SK-N-SH (cell line): Measurements from ENCODE around the gene PTPRJ. TPM values are rescaled to one million over a fixed set of nuclear protein-coding genes. Genes with fewer than 3 reads are reported as not detected.

Experiments used
- CTCF ChIA-PET: fragments of 300-600, 350-600 bp; formaldehyde crosslinking; extraction: SDS; loops from one replicate; lab custom pipeline; 2021; lab: Yijun Ruan, JAX
- POLR2A ChIA-PET: fragments of 350-600 bp; sonication (Branson Sonifier 250); formaldehyde crosslinking; extraction: SDS; loops from one replicate; lab custom pipeline; 2020; ENCODE audit warnings: antibody characterized with exemption, inconsistent platforms; lab: Yijun Ruan, JAX
- DNase-seq: peaks from one replicate; pipeline ENCODE4 v3.0.0; 2012
- H2AFZ ChIP-seq: fragments of 200-600 bp; sonication (generic); 2 replicates; pipeline ENCODE4 v1.8.1; 2016; ENCODE audit warnings: antibody characterized with exemption, mild to moderate bottlenecking, low read depth
- H3F3A ChIP-seq: fragments of 200-600 bp; sonication (generic); replicated peaks from 2 replicates; pipeline ENCODE3; 2016; ENCODE audit warnings: antibody characterized with exemption, mild to moderate bottlenecking; ENCODE audit not compliant: insufficient read depth
- H3K27ac ChIP-seq, 2 experiments: fragments of 200-500 bp in 1 of 2; fragments of 200-600 bp in 1 of 2; sonication (Bioruptor generic) in 1 of 2; sonication (generic), shearing (Covaris generic) in 1 of 2; 2 replicates each; pipeline versions ENCODE4 v1.5.1 to v1.6.1; 2014 to 2016; ENCODE audit warnings: low read depth in 2 of 2, inconsistent platforms in 1 of 2, low read length in 1 of 2, mild to moderate bottlenecking in 1 of 2, mixed read lengths in 1 of 2
- H3K27me3 ChIP-seq: fragments of 200-600 bp; sonication (generic), shearing (Covaris generic); 2 replicates; pipeline ENCODE4 v1.6.1; 2016; ENCODE audit warnings: mixed run types; ENCODE audit not compliant: insufficient read depth
- H3K36me3 ChIP-seq, 2 experiments: fragments of 200-500 bp in 1 of 2; fragments of 200-600 bp in 1 of 2; sonication (Bioruptor generic) in 1 of 2; sonication (generic) in 1 of 2; replicated peaks in 1 of 2; 2 replicates each; pipeline versions ENCODE3 to v1.5.1; 2014 to 2016; ENCODE audit warnings: low read length in 1 of 2, mild to moderate bottlenecking in 1 of 2; ENCODE audit not compliant: insufficient read depth in 2 of 2, control insufficient read depth in 1 of 2
- H3K4me1 ChIP-seq, 2 experiments: fragments of 200-500 bp in 1 of 2; fragments of 200-600 bp in 1 of 2; sonication (Bioruptor generic) in 1 of 2; sonication (generic), shearing (Covaris generic) in 1 of 2; 2 replicates each; pipeline versions ENCODE4 v1.5.1 to v1.6.1; 2014 to 2016; ENCODE audit warnings: low read depth in 1 of 2, low read length in 1 of 2, mixed run types in 1 of 2; ENCODE audit not compliant: insufficient read depth in 2 of 2, control insufficient read depth in 1 of 2
- H3K4me2 ChIP-seq: fragments of 200-600 bp; sonication (generic), shearing (Covaris generic); 2 replicates; pipeline ENCODE4 v1.6.1; 2017; ENCODE audit warnings: mixed run types
- H3K4me3 ChIP-seq, 2 experiments: fragments of 200-500 bp in 1 of 2; fragments of 200-600 bp in 1 of 2; sonication (Bioruptor generic) in 1 of 2; sonication (generic), shearing (Covaris generic) in 1 of 2; 2 replicates each; pipeline versions ENCODE4 v1.5.1 to v1.8.1; 2014 to 2016; ENCODE audit warnings: low read depth in 2 of 2, inconsistent platforms in 1 of 2, low read length in 1 of 2, mild to moderate bottlenecking in 1 of 2, mixed read lengths in 1 of 2, moderate library complexity in 1 of 2
- H3K79me2 ChIP-seq: fragments of 200-600 bp; sonication (generic); 2 replicates; pipeline ENCODE4 v1.8.1; 2017; ENCODE audit warnings: mild to moderate bottlenecking; ENCODE audit not compliant: insufficient read depth
- H3K9ac ChIP-seq: fragments of 200-600 bp; sonication (generic); 2 replicates; pipeline ENCODE4 v1.6.1; 2017; ENCODE audit warnings: mixed run types
- H3K9me2 ChIP-seq: fragments of 200-600 bp; sonication (generic); 2 replicates; pipeline ENCODE4 v1.6.1; 2017; ENCODE audit warnings: mixed run types
- H3K9me3 ChIP-seq: fragments of 200-600 bp; sonication (generic); 2 replicates; pipeline ENCODE4 v1.6.1; 2017; ENCODE audit warnings: mixed run types, mild to moderate bottlenecking, moderate library complexity
- H4K20me1 ChIP-seq: fragments of 200-600 bp; sonication (generic); 2 replicates; pipeline ENCODE4 v1.6.1; 2017; ENCODE audit warnings: mild to moderate bottlenecking, mixed run types; ENCODE audit not compliant: insufficient read depth
- FOSL2 ChIP-seq: IDR thresholded peaks from 2 replicates; pipeline ENCODE4 v1.4.0; 2012; ENCODE audit warnings: low read depth, mild to moderate bottlenecking, moderate library complexity, borderline replicate concordance
- FOXM1 ChIP-seq: IDR thresholded peaks from 2 replicates; pipeline ENCODE4 v1.4.0; 2012; ENCODE audit warnings: low read depth, mild to moderate bottlenecking
- GABPA ChIP-seq: IDR thresholded peaks from 2 replicates; pipeline ENCODE4 v1.4.0; 2012; ENCODE audit warnings: low read depth, mild to moderate bottlenecking
- GATA2 ChIP-seq: sonication (generic); formaldehyde crosslinking; IDR thresholded peaks from 2 replicates; pipeline ENCODE4 v1.5.0; 2020; ENCODE audit warnings: mild to moderate bottlenecking, missing genetic modification reagents
- MXI1 ChIP-seq: IDR thresholded peaks from 2 replicates; pipeline ENCODE4 v1.6.1; 2012; ENCODE audit warnings: mild to moderate bottlenecking, low read depth, low read length, improper control_type of control experiment
- NRF1 ChIP-seq: IDR thresholded peaks from 2 replicates; pipeline ENCODE4 v1.6.1; 2012; ENCODE audit warnings: low read depth, mild to moderate bottlenecking, low read length
- SIN3A ChIP-seq: IDR thresholded peaks from 2 replicates; pipeline ENCODE4 v1.6.1; 2012; ENCODE audit warnings: low read depth, mild to moderate bottlenecking, low read length, moderate library complexity, borderline replicate concordance
- TCF12 ChIP-seq: IDR thresholded peaks from 2 replicates; pipeline ENCODE4 v1.4.0; 2012
- TEAD4 ChIP-seq: IDR thresholded peaks from 2 replicates; pipeline ENCODE4 v1.4.0; 2012; ENCODE audit warnings: mild to moderate bottlenecking, borderline replicate concordance; ENCODE audit not compliant: insufficient read depth
- YY1 ChIP-seq: IDR thresholded peaks from 2 replicates; pipeline ENCODE4 v1.4.0; 2012; ENCODE audit warnings: low read depth, mild to moderate bottlenecking
- WGBS: methylation state at CpG from one replicate; pipeline ENCODE4 v1.1.6; 2017; ENCODE audit warnings: low lambda C conversion rate; 5-methylcytosine and 5-hydroxymethylcytosine counted together
- polyA plus RNA-seq, 3 experiments: library from polyadenylated mRNA; depleted of rRNA; stranded (reverse); fragments of >200 nt; gene quantifications; 2 replicates each; pipeline ENCODE4 v1.2.3, GENCODE V29; 2012
- TF ChIP-seq, protein P1 (sequence below): fragments of 150-350 bp; IDR thresholded peaks from 2 replicates; pipeline ENCODE4 v1.6.1; 2017; ENCODE audit warnings: antibody characterized with exemption, low read length, low read depth, borderline replicate concordance
- TF ChIP-seq, protein P2 (sequence below): IDR thresholded peaks from 2 replicates; pipeline ENCODE4 v1.4.0; 2012; ENCODE audit warnings: low read depth, borderline replicate concordance

The PTPRJ gene
- polyA plus RNA-seq, 1 of the 3 experiments (the other 2 are of a cell fraction): 4.5 TPM

DNA sequence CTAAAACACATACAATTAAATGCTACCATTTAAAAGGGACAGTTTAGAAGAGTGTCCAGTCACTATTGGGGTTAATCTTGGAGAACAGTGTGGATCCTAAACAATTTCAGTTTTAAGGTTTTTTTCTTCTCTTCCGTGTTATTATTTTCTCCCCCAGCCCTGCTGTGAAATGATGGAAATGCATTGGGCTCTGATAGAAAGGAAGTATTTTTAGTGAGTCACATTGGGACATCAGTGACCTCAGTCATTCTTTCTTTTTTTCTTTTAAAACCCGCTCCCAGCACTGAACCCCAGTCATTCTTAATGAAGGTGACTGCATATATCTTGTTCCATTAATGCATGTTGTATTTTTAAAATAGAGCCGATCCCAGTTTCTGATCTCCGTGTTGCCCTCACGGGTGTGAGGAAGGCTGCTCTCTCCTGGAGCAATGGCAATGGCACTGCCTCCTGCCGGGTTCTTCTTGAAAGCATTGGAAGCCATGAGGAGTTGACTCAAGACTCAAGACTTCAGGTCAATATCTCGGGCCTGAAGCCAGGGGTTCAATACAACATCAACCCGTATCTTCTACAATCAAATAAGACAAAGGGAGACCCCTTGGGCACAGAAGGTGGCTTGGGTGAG lies 143.0 kb downstream of the PTPRJ start:
- Histone ChIP-seq H3K36me3 (peaks cover 30 to 33% of the 10 kb centered on the region in 2 experiments), H3K4me2 (no peak overlapping the region), H3K9ac (no peak overlapping the region), H3K9me2 (no peaks in the 10 kb centered on the region), H4K20me1 (no peaks in the 10 kb centered on the region), H3K79me2 (peaks cover 2% of the 10 kb centered on the region; the same call in 1 of the 2 replicates), H3K27ac (no peak overlapping the region), H2AFZ (no peak overlapping the region), H3K4me3 (no peak overlapping the region), H3K27me3 (no peaks in the 10 kb centered on the region), H3F3A (no peaks in the 10 kb centered on the region), H3K4me1 (no peaks in the 10 kb centered on the region), H3K9me3 (no peaks in the 10 kb centered on the region)
- DNase-seq: no peak
- POLR2A ChIA-PET: no interaction called here
- 95% methylated on average over 8 of the region's 8 CpGs for WGBS
- CTCF ChIA-PET: interaction anchor here (1.3 to 2.3 kb wide), 2 partner anchors 12 to 189 kb away, joined by 4 to 9 read pairs; no protein-coding TSS in a partner anchor
- no peak for TF ChIP-seq GATA2 (CRISPR knock-in tag)
- no peak for TF ChIP-seq TEAD4
- no peak for TF ChIP-seq YY1
- no peak for TF ChIP-seq GABPA
- TF ChIP-seq TCF12: no peak
- TF ChIP-seq, all 33 proteins: peak for 0

DNA sequence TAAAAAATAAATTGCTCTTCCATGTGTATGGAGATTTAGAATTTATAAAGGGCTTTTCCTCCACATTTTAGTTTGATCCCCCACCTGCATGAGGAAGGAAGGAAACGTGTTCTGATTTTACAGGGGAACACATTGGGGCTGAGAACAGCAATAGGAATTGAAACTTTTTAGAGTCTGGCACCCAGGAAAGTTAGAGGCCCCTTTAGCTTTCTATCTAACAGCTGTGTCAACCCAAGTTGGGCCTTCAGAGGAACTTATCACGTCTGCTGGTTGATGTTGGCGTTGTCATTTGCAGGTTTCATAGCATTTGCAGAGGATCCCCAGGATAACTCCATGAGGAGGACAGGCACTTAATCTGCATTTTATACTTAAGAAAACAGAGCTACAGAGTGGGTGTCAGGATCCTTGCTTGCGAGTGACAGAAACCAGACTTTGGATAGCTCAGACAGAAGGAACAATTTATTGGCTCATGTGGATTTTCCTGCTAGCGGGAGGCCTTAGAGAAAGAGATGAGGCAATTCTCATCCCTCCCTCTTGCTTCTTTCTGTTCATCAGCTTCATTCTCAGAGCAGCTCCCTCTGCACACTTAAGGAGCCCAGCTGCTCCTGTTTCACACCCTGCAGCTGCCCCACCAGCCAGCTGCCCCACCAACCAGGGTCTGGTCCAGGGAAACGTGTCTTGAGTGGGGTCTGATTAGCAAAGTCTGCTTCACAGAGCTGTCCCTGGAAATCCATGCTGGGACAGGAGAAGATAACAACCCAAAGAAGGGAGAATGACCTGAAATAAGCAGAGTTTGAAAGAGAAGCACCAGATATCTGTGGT lies 143.8 kb downstream of the PTPRJ start:
- TF ChIP-seq, protein P1, sequence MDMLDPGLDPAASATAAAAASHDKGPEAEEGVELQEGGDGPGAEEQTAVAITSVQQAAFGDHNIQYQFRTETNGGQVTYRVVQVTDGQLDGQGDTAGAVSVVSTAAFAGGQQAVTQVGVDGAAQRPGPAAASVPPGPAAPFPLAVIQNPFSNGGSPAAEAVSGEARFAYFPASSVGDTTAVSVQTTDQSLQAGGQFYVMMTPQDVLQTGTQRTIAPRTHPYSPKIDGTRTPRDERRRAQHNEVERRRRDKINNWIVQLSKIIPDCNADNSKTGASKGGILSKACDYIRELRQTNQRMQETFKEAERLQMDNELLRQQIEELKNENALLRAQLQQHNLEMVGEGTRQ: no peak
- TF ChIP-seq GABPA (no peak), MXI1 (no peak), NRF1 (no peak), SIN3A (no peak), TCF12 (no peak), FOXM1 (no peak), FOSL2 (no peak)
- TF ChIP-seq, protein P2, sequence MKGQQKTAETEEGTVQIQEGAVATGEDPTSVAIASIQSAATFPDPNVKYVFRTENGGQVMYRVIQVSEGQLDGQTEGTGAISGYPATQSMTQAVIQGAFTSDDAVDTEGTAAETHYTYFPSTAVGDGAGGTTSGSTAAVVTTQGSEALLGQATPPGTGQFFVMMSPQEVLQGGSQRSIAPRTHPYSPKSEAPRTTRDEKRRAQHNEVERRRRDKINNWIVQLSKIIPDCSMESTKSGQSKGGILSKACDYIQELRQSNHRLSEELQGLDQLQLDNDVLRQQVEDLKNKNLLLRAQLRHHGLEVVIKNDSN: no peak
- TF ChIP-seq, all 33 proteins: peak for 0
- no peak overlapping the region for H3K9ac ChIP-seq
- POLR2A ChIA-PET: no interaction called here
- H3K27me3 ChIP-seq: no peaks in the 10 kb centered on the region
- no peaks in the 10 kb centered on the region for H4K20me1 ChIP-seq
- no peak overlapping the region for H2AFZ ChIP-seq
- no peaks in the 10 kb centered on the region for H3F3A ChIP-seq
- no peak overlapping the region for H3K27ac ChIP-seq
- H3K4me2 ChIP-seq: no peak overlapping the region
- H3K9me2 ChIP-seq: no peaks in the 10 kb centered on the region
- H3K4me1 ChIP-seq: no peaks in the 10 kb centered on the region
- no peak for DNase-seq
- 80% methylated on average over 6 of the region's 6 CpGs for WGBS
- H3K4me3 ChIP-seq: no peak overlapping the region
- peaks cover 2% of the 10 kb centered on the region; the same call in 1 of the 2 replicates for H3K79me2 ChIP-seq
- H3K9me3 ChIP-seq: no peaks in the 10 kb centered on the region
- H3K36me3 ChIP-seq: peaks cover 32 to 38% of the 10 kb centered on the region in 2 experiments
- CTCF ChIA-PET: interaction anchor here (0.7 to 2.3 kb wide), 5 partner anchors 8 to 190 kb away, joined by 3 to 9 read pairs (median 4); no protein-coding TSS in a partner anchor
